HL-60 (cell line): ENCODE data around the gene AQP6.

ENCODE experiments used
- CTCF ChIP-seq: IDR thresholded peaks from one replicate; pipeline ENCODE4 v1.5.1; 2011; ENCODE audit warnings: low read length, control low read depth, inconsistent platforms; ENCODE audit not compliant: insufficient read depth
- GABPA ChIP-seq: IDR thresholded peaks from 2 replicates; pipeline ENCODE4 v1.6.1; 2012; ENCODE audit warnings: low read depth
- POLR2AphosphoS5 ChIP-seq: IDR thresholded peaks from 2 replicates; pipeline ENCODE4 v1.6.1; 2012; ENCODE audit warnings: low read depth

- TF ChIP-seq CTCF: no peak
- TF ChIP-seq GABPA: no peak
- TF ChIP-seq POLR2AphosphoS5: no peak
Observed at GRCh38 chr12:50022903-50023302, 50.2 kb downstream of the AQP6 start.
